Type B pancreatic cell (in vitro differentiated cells): ENCODE results near the gene SRRM2. TPM values are rescaled to one million over a fixed set of nuclear protein-coding genes. Genes with fewer than 3 reads are reported as not detected.

ENCODE experiments used
- DNase-seq: peaks from one replicate; pipeline ENCODE4 v3.0.0; 2021; ENCODE audit warnings: mixed read lengths; ENCODE audit not compliant: unreplicated experiment; ENCODE audit errors: extremely low spot score
- H3K27ac Mint-ChIP-seq: 2 replicates; pipeline ENCODE4 v1.8.0; 2021; ENCODE audit warnings: mild to moderate bottlenecking, mixed read lengths
- H3K27me3 Mint-ChIP-seq: 2 replicates; pipeline ENCODE4 v1.8.0; 2021; ENCODE audit warnings: mixed read lengths
- H3K36me3 Mint-ChIP-seq: 2 replicates; pipeline ENCODE4 v1.8.0; 2021; ENCODE audit warnings: mixed read lengths
- H3K4me1 Mint-ChIP-seq: one replicate; pipeline ENCODE4 v1.8.0; 2021; ENCODE audit warnings: mixed read lengths; ENCODE audit not compliant: unreplicated experiment
- H3K4me3 Mint-ChIP-seq: 2 replicates; pipeline ENCODE4 v1.8.0; 2021; ENCODE audit warnings: mild to moderate bottlenecking, mixed read lengths
- H3K9me3 Mint-ChIP-seq: 2 replicates; pipeline ENCODE4 v1.8.0; 2021; ENCODE audit warnings: mixed read lengths
- total RNA-seq: library from RNA; stranded (reverse); gene quantifications from 2 replicates; pipeline ENCODE4 v1.2.1, GENCODE V29; 2021; ENCODE audit warnings: low replicate concordance
- TF ChIP-seq, protein P1 (sequence below): fragments of 200-600 bp; sonication (generic); conservative IDR thresholded peaks from 2 replicates; pipeline ENCODE4 v1.5.0; 2021; ENCODE audit warnings: antibody characterized with exemption, mild to moderate bottlenecking

SRRM2 gene
- total RNA-seq, 1 donor from 2014 or later = 749 TPM

DNA sequence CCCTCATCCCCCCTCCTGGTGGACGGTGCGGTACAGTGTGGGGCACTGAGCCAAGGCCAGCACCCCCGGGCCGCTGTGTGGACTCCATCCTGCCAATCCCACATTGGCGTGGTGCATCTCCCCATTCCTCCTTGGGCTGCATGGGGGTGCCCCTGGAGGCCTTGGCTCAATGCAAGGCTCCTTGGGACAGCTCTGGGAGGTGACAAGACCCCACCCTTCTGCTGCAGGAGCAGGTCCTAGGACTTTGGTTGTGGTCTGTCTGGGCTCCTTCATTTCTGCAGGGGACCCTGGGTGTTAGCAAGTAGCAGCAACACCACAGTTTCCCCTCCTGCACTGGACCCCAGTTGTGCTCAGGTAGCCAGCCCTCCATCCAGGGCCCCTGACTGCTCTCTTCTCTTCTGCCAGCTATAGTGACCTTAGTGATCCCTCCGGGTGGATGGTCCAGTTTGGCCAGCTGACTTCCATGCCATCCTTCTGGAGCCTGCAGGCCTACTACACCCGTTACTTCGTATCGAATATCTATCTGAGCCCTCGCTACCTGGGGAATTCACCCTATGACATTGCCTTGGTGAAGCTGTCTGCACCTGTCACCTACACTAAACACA, 65.9 kb downstream of the SRRM2 start:
- TF ChIP-seq, protein P1, sequence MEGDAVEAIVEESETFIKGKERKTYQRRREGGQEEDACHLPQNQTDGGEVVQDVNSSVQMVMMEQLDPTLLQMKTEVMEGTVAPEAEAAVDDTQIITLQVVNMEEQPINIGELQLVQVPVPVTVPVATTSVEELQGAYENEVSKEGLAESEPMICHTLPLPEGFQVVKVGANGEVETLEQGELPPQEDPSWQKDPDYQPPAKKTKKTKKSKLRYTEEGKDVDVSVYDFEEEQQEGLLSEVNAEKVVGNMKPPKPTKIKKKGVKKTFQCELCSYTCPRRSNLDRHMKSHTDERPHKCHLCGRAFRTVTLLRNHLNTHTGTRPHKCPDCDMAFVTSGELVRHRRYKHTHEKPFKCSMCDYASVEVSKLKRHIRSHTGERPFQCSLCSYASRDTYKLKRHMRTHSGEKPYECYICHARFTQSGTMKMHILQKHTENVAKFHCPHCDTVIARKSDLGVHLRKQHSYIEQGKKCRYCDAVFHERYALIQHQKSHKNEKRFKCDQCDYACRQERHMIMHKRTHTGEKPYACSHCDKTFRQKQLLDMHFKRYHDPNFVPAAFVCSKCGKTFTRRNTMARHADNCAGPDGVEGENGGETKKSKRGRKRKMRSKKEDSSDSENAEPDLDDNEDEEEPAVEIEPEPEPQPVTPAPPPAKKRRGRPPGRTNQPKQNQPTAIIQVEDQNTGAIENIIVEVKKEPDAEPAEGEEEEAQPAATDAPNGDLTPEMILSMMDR = no peak
- H3K27ac Mint-ChIP-seq = no peak overlapping the region
- H3K4me3 Mint-ChIP-seq = no peak overlapping the region
- no peaks in the 10 kb centered on the region for H3K36me3 Mint-ChIP-seq
- peaks cover 4% of the 10 kb centered on the region for H3K4me1 Mint-ChIP-seq
- no peaks in the 10 kb centered on the region for H3K9me3 Mint-ChIP-seq
- H3K27me3 Mint-ChIP-seq = peaks cover 11% of the 10 kb centered on the region
- DNase-seq = no peak

DNA sequence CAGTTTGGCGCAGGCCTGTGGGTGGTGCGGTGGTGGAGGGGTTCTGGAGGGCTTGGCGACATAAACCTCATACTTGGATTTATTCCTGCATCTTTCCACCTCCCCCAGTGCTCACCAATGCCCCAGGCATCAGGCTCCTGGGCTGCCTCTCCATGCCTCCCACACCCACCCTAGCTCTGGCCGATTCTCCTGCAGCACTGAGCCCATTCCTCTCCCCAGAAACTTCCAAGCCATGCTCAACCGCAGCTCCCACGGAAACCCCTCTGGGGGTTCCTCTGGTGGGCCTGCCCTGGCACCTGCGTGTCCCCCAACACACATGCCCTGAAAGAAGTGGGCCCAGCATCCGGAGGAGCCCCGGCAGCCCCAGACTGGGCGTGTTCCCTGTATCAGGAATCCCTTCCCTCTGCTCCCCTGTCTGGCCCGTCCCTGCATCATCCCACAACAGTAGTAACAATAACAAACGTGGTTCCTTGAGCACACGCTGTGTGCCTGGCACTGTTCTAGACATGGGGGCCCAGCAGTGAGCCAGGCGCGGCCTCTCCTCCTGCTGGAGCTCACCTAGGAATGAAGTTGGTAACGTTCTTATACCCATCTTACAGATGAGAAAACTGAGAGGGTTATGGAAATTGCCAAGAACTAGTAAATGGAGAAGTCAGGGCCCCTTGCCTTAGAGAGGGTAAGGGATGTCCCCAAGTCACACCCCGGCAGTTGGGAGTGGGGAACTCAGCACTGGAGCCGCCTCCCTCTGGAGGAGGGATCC, 66.9 kb downstream of the SRRM2 start:
- no peaks in the 10 kb centered on the region for H3K9me3 Mint-ChIP-seq
- peaks cover 12% of the 10 kb centered on the region for H3K27me3 Mint-ChIP-seq
- TF ChIP-seq, protein P1 = no peak
- peaks cover 4% of the 10 kb centered on the region for H3K4me1 Mint-ChIP-seq
- no peak overlapping the region for H3K4me3 Mint-ChIP-seq
- no peak overlapping the region for H3K27ac Mint-ChIP-seq
- no peak for DNase-seq
- no peaks in the 10 kb centered on the region for H3K36me3 Mint-ChIP-seq

DNA sequence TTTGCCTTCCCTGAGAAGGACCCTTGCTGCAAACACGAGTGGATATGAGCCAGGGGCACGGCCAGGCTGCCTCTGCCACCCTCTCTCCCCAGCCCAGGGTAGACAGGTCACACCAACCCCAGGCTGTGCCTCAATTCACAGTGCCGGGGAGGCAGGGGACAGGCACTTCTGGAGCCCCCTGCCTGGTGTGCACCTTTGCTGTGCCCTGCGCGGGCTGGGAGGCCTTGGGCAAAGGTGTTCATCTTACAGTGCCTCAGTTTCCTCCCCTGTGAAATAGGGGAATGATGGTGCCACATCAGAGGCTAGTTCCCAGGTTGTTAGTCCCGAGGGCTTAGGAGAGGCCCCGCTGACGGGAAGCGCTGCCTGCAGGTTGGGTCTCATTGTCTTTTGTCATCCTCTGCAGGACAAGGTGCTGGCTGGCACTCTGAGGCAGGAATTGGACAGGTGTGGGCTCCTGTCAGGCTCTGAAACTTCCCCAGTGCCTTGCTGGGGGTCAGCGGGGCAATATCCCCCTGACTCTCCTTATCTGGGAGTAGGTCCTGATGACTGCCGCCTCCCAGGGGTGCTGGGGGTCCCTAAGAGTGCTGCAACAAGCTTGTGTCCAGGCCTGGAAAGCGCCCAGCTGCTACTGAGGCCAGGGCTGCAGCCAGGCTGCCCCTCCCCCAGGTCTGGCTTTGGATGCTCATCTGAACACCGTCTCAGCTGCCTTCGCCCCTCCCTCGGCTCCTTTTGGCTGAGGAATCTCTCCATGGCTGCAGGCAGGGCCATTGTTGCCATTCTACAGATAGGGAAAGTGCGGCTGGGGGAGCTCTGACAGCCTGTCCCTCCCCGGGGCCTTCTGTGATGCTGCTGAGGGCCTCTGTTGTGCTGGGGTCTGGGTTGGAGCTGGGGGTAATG, 67.7 kb downstream of the SRRM2 start:
- Mint-ChIP-seq H3K27me3 (peaks cover 12% of the 10 kb centered on the region), H3K36me3 (no peaks in the 10 kb centered on the region), H3K9me3 (no peaks in the 10 kb centered on the region), H3K4me1 (peaks cover 4% of the 10 kb centered on the region), H3K27ac (no peak overlapping the region), H3K4me3 (no peak overlapping the region)
- DNase-seq = no peak
- TF ChIP-seq, protein P1 = no peak

Other genes with a start within 250 kb of the SRRM2 start
- gene ATP6V0C, start 238.7 kb upstream of the SRRM2 start, total RNA-seq = 155 and 223 TPM in 2 replicates
- 46.1 and 61.8 TPM in 2 replicates for gene AMDHD2, start 232.3 kb upstream of the SRRM2 start, total RNA-seq
- 0.22 and 0.74 TPM in 2 replicates for gene CEMP1, start 221.2 kb upstream of the SRRM2 start, total RNA-seq
- 40.8 and 57.1 TPM in 2 replicates for gene PDPK1, start 214.6 kb upstream of the SRRM2 start, total RNA-seq
- gene KCTD5, start 70.1 kb upstream of the SRRM2 start, total RNA-seq = 25.1 and 30.5 TPM in 2 replicates
- 19.0 and 24.6 TPM in 2 replicates for gene PRSS27, start 32.4 kb upstream of the SRRM2 start, total RNA-seq
- 237 and 243 TPM in 2 replicates for gene ELOB, start 24.6 kb downstream of the SRRM2 start, total RNA-seq
- 0.39 and 2.4 TPM in 2 replicates for gene PRSS33, start 34.9 kb downstream of the SRRM2 start, total RNA-seq
- not detected in 2 replicates for gene PRSS41, start 45.8 kb downstream of the SRRM2 start, total RNA-seq
- not detected in 2 replicates for gene PRSS21, start 64.6 kb downstream of the SRRM2 start, total RNA-seq
- 1.5 and 1.7 TPM in 2 replicates for gene ZG16B, start 77.7 kb downstream of the SRRM2 start, total RNA-seq
- 42.5 and 56.8 TPM in 2 replicates for gene PRSS22, start 105.5 kb downstream of the SRRM2 start, total RNA-seq
- gene FLYWCH2, start 130.6 kb downstream of the SRRM2 start, total RNA-seq = 43.1 and 45.9 TPM in 2 replicates
- 17.8 and 28.6 TPM in 2 replicates for gene FLYWCH1, start 159.3 kb downstream of the SRRM2 start, total RNA-seq
- 4.5 and 7.7 TPM in 2 replicates for gene KREMEN2, start 211.6 kb downstream of the SRRM2 start, total RNA-seq
- gene PAQR4, start 216.7 kb downstream of the SRRM2 start, total RNA-seq = 18.1 and 23.8 TPM in 2 replicates
- gene PKMYT1, start 227.8 kb downstream of the SRRM2 start, total RNA-seq = 25.1 and 42.3 TPM in 2 replicates